ENCODE data around the gene ABCA7.

DNA sequence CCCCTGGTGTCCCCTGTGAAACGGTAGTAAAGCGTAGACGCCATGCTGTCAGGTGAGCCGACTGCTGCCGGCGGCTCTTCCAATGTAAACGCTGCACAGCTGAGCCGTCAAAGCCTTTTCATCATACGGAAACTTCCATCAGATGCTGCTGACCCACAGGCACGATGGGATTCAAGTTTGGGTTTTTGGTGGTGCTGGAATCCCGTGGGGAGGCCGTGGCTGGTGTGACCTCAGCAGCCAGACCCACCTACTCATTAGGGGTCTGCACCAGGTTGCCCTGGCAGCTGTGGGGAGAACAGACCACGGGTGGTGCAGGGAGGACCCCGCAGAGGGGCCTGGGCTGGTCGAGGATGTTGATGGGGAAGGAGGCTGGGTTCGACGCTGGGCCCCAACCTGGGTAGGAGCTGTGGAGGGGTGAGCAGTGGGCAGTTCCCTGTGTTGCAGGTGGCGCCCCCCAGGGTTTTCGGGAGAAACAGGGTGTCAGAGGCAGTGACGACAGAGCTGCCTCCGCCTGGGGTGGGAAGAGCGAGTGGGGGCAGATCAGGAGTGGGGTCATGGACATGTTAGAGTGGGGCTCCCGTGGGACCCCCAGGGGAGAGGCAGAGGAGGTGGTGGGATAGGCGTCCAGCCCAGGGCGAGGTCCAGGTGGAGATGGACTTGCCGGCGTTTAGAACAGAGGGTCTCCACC lies 33.1 kb upstream of the ABCA7 start:
- no peak for TF ChIP-seq POLR2A (IDR thresholded peaks at IDR 0.05)
- TF ChIP-seq, protein P1, sequence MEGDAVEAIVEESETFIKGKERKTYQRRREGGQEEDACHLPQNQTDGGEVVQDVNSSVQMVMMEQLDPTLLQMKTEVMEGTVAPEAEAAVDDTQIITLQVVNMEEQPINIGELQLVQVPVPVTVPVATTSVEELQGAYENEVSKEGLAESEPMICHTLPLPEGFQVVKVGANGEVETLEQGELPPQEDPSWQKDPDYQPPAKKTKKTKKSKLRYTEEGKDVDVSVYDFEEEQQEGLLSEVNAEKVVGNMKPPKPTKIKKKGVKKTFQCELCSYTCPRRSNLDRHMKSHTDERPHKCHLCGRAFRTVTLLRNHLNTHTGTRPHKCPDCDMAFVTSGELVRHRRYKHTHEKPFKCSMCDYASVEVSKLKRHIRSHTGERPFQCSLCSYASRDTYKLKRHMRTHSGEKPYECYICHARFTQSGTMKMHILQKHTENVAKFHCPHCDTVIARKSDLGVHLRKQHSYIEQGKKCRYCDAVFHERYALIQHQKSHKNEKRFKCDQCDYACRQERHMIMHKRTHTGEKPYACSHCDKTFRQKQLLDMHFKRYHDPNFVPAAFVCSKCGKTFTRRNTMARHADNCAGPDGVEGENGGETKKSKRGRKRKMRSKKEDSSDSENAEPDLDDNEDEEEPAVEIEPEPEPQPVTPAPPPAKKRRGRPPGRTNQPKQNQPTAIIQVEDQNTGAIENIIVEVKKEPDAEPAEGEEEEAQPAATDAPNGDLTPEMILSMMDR (IDR thresholded peaks at IDR 0.05) = no peak
